Measurements from ENCODE around the gene PAQR8.
"Not testable (repeated sequence)": the region's sequence is repeated elsewhere in the genome, so short reads cannot be mapped to it uniquely, and the experiment has no call there.

The PAQR8 gene

DNA sequence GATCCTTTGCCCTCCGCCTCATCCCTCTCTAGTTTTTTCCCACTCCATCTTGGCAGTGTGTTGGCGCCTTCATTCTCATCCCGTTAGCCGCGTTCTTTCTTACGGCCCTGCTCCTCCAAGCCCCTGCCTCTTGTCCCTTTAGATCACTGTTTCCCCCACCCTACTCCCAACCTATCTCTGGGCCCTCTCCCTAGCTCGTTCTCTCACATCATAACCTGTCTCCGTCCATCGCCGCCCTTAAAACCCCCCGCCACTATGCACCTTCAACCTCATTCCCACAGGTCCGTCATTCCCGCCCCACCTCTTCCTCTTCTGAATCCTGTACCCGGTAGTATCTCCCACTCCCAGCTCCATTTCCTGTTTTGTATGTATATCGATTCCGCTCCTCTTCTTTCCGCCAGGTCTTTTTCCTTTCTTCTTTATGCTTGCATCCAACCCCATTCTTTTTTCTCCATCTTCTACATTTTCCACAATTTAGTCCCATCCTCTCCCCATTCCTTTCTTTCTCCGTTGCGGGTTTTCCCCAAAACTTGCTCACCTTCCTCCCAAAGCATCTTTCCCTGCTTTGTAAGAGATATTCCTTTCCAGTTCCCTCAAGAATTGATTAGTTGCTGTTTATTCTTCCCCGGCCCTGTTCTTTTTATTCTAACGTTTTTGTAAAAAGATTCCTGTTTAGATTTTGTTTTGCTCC lies 58.9 kb downstream of the PAQR8 start:
- peak overlapping the region; percentile 82 for H3K27ac ChIP-seq
- TF ChIP-seq ZFX (IDR thresholded peaks at IDR 0.05): no peak
- TF ChIP-seq, protein P1, sequence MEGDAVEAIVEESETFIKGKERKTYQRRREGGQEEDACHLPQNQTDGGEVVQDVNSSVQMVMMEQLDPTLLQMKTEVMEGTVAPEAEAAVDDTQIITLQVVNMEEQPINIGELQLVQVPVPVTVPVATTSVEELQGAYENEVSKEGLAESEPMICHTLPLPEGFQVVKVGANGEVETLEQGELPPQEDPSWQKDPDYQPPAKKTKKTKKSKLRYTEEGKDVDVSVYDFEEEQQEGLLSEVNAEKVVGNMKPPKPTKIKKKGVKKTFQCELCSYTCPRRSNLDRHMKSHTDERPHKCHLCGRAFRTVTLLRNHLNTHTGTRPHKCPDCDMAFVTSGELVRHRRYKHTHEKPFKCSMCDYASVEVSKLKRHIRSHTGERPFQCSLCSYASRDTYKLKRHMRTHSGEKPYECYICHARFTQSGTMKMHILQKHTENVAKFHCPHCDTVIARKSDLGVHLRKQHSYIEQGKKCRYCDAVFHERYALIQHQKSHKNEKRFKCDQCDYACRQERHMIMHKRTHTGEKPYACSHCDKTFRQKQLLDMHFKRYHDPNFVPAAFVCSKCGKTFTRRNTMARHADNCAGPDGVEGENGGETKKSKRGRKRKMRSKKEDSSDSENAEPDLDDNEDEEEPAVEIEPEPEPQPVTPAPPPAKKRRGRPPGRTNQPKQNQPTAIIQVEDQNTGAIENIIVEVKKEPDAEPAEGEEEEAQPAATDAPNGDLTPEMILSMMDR (conservative IDR thresholded peaks at IDR 0.05): no peak

DNA sequence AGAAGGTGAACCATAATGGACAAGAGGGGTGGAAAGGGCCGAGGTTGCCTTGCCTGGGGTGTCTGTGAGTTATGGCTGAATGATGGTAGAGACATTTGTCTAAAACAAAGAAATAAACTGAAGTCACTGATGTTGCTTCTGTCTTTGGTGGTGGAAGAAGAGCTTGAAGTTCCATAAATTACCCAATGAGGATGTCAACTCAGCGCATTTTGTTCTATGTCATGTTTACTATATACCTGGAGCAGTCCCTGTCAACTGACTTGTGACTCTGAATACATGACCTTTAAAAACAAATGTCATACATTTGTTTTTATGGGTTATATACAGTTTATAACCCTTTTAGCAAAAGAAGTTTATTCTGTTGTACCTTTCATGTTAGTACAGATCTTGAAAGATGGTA lies 60.2 kb downstream of the PAQR8 start:
- no peak overlapping the region for H3K27ac ChIP-seq
- TF ChIP-seq, protein P1 (conservative IDR thresholded peaks at IDR 0.05): no peak
- no peak for TF ChIP-seq ZFX (IDR thresholded peaks at IDR 0.05)

DNA sequence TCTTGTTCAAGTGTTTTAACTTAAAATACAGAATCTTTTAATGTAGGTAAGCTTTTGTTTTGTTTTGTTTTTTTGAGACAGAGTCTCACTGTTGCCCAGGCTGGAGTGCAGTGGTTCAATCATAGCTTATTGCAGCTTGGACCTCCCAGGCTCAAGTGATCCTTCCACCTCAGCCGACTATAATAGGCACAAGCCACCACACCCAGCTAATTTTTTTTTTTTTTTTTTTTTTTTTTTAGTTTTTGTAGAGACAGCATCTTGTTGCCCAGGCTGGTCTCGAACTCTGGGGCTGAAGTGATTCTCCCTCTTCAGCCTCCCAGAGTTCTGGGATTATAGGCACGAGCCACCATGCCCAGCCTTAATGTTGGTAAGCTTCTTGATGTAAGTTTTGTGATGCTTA lies 61.5 kb downstream of the PAQR8 start:
- TF ChIP-seq, protein P1 (conservative IDR thresholded peaks at IDR 0.05): no peak
- no peak for TF ChIP-seq ZFX (IDR thresholded peaks at IDR 0.05)
- no peak overlapping the region for H3K27ac ChIP-seq

DNA sequence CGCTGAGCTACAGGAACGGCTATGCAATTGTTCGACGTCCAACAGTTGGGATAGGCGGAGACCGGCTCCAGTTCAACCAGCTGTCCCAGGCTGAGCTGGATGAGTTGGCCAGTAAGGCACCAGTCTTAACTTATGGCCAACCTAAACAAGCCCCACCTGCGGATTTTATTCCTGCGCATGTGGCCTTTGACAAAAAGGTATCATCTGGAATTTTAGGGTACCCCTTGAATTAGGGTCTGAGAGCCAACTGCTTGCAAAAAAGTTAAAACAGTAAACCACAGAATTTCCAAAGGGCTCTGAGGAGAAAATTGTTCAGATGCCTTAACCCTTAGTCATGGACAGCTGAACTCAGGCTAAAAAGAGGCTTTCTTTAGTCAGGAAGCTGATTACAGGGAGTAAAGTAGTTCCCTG lies 62.0 kb downstream of the PAQR8 start:
- H3K27ac ChIP-seq: no peak overlapping the region
- TF ChIP-seq ZFX (IDR thresholded peaks at IDR 0.05): no peak
- TF ChIP-seq, protein P1 (conservative IDR thresholded peaks at IDR 0.05): no peak

DNA sequence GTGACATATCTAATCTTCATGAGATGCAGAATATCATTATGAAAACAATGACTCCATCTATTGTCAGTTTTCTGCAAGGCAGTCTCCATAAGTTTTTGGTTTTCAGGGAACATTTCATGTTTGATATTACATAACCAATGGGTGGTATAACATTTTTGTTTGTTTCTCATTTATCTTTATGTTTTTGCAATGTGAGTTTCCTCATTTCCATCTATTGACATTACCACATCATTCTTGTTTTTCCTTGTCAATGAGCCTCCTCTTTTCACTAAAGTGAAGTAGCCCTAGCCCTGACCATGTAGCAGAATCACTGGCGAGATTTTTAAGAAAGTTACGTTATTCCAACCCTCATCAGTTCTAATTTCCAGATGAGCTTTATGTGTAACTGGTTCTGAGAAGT lies 62.6 kb downstream of the PAQR8 start:
- no peak overlapping the region for H3K27ac ChIP-seq
- TF ChIP-seq, protein P1 (conservative IDR thresholded peaks at IDR 0.05): no peak
- TF ChIP-seq ZFX (IDR thresholded peaks at IDR 0.05): no peak

DNA sequence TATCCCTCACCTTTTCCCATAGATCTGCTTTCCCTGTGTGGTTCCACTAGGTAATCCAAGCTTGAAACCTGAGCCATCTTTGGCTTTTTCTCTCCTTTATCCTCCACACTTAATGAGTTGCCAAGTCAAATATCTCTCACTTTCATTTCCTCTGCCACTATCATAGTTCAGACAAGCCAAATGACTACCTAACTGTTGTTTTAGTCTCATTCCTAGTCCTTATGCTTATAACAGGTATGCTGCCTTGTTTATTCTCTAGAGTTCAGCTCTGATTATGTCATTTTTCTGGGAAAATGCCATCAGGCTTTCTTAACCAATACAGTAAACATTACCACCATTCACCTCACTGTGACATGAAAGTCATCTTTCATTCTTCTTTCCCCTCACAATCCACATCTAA lies 64.7 kb downstream of the PAQR8 start:
- TF ChIP-seq, protein P1 (conservative IDR thresholded peaks at IDR 0.05): no peak
- TF ChIP-seq ZFX (IDR thresholded peaks at IDR 0.05): no peak
- no peak overlapping the region for H3K27ac ChIP-seq

DNA sequence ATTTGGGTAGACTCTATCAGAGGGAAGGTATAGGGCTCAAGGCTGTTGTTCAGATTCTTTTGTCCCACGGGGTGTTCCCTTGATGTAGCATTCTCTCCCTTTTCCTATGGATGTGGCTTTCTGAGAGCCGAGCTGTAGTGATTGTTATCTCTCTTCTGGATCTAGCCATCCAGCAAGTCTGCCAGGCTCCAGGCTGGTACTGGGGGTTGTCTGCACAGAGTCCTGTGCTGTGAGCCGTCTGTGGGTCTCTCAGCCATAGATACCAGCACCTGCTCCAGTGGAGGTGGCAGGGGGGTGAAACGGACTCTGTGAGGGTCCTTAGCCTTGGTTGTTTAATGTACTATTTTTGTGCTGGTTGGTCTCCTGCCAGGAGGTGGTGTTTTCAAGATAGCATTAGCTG lies 71.3 kb downstream of the PAQR8 start:
- H3K27ac ChIP-seq: not testable (repeated sequence)

DNA sequence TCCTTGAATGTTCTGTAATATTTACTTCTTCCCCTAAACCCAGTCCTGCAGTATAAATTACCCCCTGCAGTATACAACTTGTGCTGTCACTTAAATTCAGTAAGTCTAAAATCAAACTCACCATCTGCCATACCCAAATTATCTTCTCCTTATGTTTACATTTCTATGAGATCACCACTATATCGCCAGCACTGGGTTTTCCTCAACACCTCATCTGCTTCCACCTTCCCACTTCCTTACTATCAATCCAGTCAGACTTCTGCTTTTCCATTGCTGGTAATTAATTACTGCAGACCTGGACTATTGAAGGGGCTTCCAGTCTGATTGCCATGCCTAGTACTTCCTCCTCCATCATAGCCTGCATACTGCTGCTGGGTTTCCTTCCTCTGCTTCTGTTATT lies 73.4 kb downstream of the PAQR8 start:
- TF ChIP-seq, protein P1 (conservative IDR thresholded peaks at IDR 0.05): no peak
- no peak for TF ChIP-seq ZFX (IDR thresholded peaks at IDR 0.05)

More for the DNA sequence above, 73.4 kb downstream of the PAQR8 start:
- no peak overlapping the region for H3K27ac ChIP-seq

All from C4-2B (cell line).